ENCODE data around the gene COASY.

DNA sequence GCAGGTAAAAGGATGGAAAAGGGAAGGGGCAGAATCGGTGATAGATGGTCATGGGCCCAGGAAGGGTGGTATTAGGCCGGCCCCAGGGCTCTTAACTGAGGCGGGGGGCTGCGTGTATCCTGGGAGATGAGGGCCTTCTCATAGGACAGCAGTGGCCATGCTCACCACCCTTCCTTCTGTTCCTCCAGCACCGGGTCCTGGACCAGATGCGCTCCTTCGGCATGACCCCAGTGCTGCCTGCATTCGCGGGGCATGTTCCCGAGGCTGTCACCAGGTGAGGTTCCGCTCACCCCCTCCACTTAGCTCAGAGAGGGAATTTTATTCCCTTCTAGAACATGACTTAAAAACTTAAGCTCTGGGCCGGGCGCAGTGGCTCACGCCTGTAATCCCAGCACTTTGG lies 23.5 kb upstream of the COASY start:
- TF ChIP-seq CTCF (conservative IDR thresholded peaks at IDR 0.05 in 1 of 2, IDR thresholded peaks at IDR 0.05 in 1 of 2; ENCODE audit: extremely low read depth in 1 of 2, insufficient read depth in 1 of 2, low read depth in 1 of 2, low read length in 2 of 2) (no peak), EZH2 (IDR thresholded peaks at IDR 0.05; ENCODE audit: borderline replicate concordance, low read length) (no peak)

Measured in mammary epithelial cell (primary cell).